Activated CD4-positive, alpha-beta T cell treated with anti-CD3 and anti-CD28 coated beads for 36 hours (primary cell): ENCODE data around the gene GOSR2. TPM values are rescaled to one million over a fixed set of nuclear protein-coding genes. Genes with fewer than 3 reads are reported as not detected.
"Not testable (repeated sequence)": the region's sequence is repeated elsewhere in the genome, so short reads cannot be mapped to it uniquely, and the experiment has no call there.

ENCODE experiments used
- ATAC-seq: fragments of 200-7000 bp; cut with Tn5 transposase; one replicate; pipeline ENCODE4 v1.10.0; 2021; ENCODE audit warnings: mild to moderate bottlenecking, moderate library complexity
- CTCF ChIA-PET: fragments of 350-600 bp; sonication (Branson Sonifier 250); formaldehyde crosslinking; loops from one replicate; lab custom pipeline; 2021; ENCODE audit warnings: antibody characterized with exemption; lab: Charles Lee
- POLR2A ChIA-PET: fragments of 350-600 bp; sonication (Branson Sonifier 250); formaldehyde crosslinking; loops from one replicate; lab custom pipeline; 2021; ENCODE audit warnings: antibody characterized with exemption, inconsistent platforms; lab: Charles Lee
- DNase-seq: peaks from one replicate; pipeline ENCODE4 v3.0.0-alpha.2; 2020
- H3K27ac Mint-ChIP-seq: one replicate; pipeline ENCODE4 v1.8.0; 2021; ENCODE audit warnings: mixed read lengths
- H3K27me3 Mint-ChIP-seq: one replicate; pipeline ENCODE4 v1.8.0; 2021; ENCODE audit warnings: mixed read lengths
- H3K36me3 Mint-ChIP-seq: one replicate; pipeline ENCODE4 v1.8.0; 2021; ENCODE audit warnings: low read depth, mixed read lengths
- H3K4me1 Mint-ChIP-seq: one replicate; pipeline ENCODE4 v1.8.0; 2021; ENCODE audit warnings: mixed read lengths
- H3K4me3 Mint-ChIP-seq: one replicate; pipeline ENCODE4 v1.8.0; 2021; ENCODE audit warnings: mild to moderate bottlenecking, moderate library complexity, mixed read lengths
- H3K9me3 Mint-ChIP-seq: one replicate; pipeline ENCODE4 v1.8.0; 2021; ENCODE audit warnings: low read depth, mixed read lengths
- intact Hi-C, 2 experiments: fragments of 100-400 bp; cut with DNase I in 1 of 2; cut with micrococcal nuclease in 1 of 2; formaldehyde crosslinking; loops; one replicate each; pipeline versions ENCODE4 v1.14.2 to v1.15.1; 2022 to 2024; cut with DNase I, micrococcal nuclease
- total RNA-seq, 2 experiments: library from RNA; stranded (reverse); gene quantifications; one replicate each; pipeline ENCODE4 v1.2.3, GENCODE V29; 2021

Gene GOSR2
- total RNA-seq, 2 experiments from 2014 or later, result 38.9 to 42.7 TPM

DNA sequence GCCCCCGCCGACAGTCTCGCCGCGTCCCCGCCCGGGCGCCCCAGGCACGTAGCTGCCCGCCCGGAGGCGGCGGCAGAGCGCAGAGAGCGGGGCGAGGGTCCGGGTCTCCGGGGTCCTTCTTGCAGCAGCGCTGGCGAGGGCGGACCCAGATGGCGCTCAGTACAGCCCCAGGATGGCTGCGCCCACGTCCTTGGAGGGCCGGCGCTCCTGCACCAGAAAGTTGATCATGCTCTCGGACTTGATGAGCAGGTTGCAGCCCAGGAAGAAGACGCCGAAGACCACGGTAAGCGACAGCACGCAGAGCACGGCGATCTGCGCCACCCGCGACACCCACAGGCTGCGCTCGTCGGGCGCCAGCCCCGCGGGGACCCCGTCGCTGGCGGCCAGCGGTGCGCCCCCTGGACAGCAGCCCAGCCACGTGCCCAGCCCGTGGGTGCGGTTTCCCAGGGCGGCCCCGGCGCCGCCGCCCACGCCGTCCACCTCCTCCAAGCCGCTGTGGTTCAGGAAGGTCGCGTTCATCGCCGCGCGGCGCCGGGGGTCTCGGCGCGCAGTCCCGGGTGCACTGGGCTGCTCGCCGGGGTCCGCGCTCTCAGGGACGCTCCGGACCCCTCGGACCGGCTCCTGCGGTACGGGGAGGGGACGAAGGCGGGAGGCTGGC, 55.7 kb downstream of the GOSR2 start:
- H3K27ac Mint-ChIP-seq, result no peak overlapping the region
- CTCF ChIA-PET, result interaction anchor here (0.7 kb wide), 1 partner anchor 12 kb away, joined by 4 read pairs; no protein-coding TSS in a partner anchor
- DNase-seq, result peak; percentile 32
- peaks cover 41% of the 10 kb centered on the region for H3K27me3 Mint-ChIP-seq
- intact Hi-C loops, result no loop called here
- H3K36me3 Mint-ChIP-seq, result no peaks in the 10 kb centered on the region
- H3K4me1 Mint-ChIP-seq, result peaks cover 7% of the 10 kb centered on the region
- ATAC-seq, result peak; percentile 31
- no peaks in the 10 kb centered on the region for H3K9me3 Mint-ChIP-seq
- peak overlapping the region; percentile 44 for H3K4me3 Mint-ChIP-seq
- POLR2A ChIA-PET, result no interaction called here

GRCh38 chr17:46979147-46979863, 56.3 kb downstream of the GOSR2 start, which contains the start of gene RPRML:
TSS of gene RPRML (minus strand) at chr17:46979253. CDS start at chr17:46979007, 246 bp downstream.
- CTCF ChIA-PET, result interaction anchor here (0.6 kb wide), 1 partner anchor 243 kb away, joined by 3 read pairs; no protein-coding TSS in a partner anchor
- Mint-ChIP-seq H3K27me3 (peaks cover 41% of the 10 kb centered on the region), H3K9me3 (no peaks in the 10 kb centered on the region)

GRCh38 chr17:46982577-46982976, 59.6 kb downstream of the GOSR2 start:
- ChIA-PET CTCF (interaction anchor here (1.0 kb wide), 1 partner anchor 9 kb away, joined by 3 read pairs; no protein-coding TSS in a partner anchor), POLR2A (no interaction called here)
- no peaks in the 10 kb centered on the region for H3K36me3 Mint-ChIP-seq
- peaks cover 25% of the 10 kb centered on the region for H3K27me3 Mint-ChIP-seq
- no peak for ATAC-seq
- intact Hi-C loops, result no loop called here
- no peak for DNase-seq
- H3K27ac Mint-ChIP-seq, result no peak overlapping the region
- H3K9me3 Mint-ChIP-seq, result no peaks in the 10 kb centered on the region
- peaks cover 7% of the 10 kb centered on the region for H3K4me1 Mint-ChIP-seq
- no peak overlapping the region for H3K4me3 Mint-ChIP-seq

More at GRCh38 chr17:46979147-46979863, 56.3 kb downstream of the GOSR2 start, which contains the start of gene RPRML:
- H3K4me3 Mint-ChIP-seq, result peak within 1 kb of the TSS; percentile 55
- H3K36me3 Mint-ChIP-seq, result no peaks in the 10 kb centered on the region
- H3K4me1 Mint-ChIP-seq, result peaks cover 7% of the 10 kb centered on the region
- DNase-seq, result peak; percentile 60
- POLR2A ChIA-PET, result no interaction called here
- H3K27ac Mint-ChIP-seq, result peak within 1 kb of the TSS; percentile 3
- peak; percentile 81 for ATAC-seq
- intact Hi-C loops, result no loop called here

- Mint-ChIP-seq H3K9me3 (no peaks in the 10 kb centered on the region), H3K27me3 (peaks cover 17% of the 10 kb centered on the region), H3K4me3 (no peak overlapping the region), H3K27ac (no peak overlapping the region), H3K36me3 (no peaks in the 10 kb centered on the region), H3K4me1 (peaks cover 2% of the 10 kb centered on the region)
- intact Hi-C loops, result no loop called here
- POLR2A ChIA-PET, result no interaction called here
- CTCF ChIA-PET, result no interaction called here
- DNase-seq, result no peak
- ATAC-seq, result no peak
Observed at GRCh38 chr17:46983782-46984181, 60.8 kb downstream of the GOSR2 start.

DNA sequence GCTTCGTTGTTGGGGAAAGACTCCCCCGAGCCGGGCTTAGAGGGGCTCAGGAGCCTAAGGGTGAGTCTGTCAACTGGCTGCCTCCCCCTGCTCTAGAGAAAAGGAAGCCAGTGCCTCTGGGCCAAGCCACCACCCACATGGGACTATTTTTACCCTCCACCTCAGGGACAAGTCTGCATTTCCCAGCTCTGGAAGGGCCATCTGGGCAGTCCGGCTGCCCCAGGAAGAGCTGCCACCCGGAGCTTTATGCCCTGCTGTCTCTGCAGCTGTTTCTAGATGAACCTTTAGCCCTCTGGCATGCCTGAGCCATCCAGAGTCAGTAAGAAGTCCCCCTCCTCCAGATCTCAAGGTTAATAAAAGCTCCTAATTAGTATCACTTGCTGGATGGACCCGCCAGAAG, 61.4 kb downstream of the GOSR2 start:
- Mint-ChIP-seq H3K4me1 (peaks cover 2% of the 10 kb centered on the region), H3K4me3 (no peak overlapping the region), H3K36me3 (no peaks in the 10 kb centered on the region), H3K9me3 (no peaks in the 10 kb centered on the region), H3K27ac (no peak overlapping the region), H3K27me3 (peaks cover 16% of the 10 kb centered on the region)
- ChIA-PET CTCF (no interaction called here), POLR2A (no interaction called here)
- no peak for DNase-seq
- intact Hi-C loops, result no loop called here
- no peak for ATAC-seq

DNA sequence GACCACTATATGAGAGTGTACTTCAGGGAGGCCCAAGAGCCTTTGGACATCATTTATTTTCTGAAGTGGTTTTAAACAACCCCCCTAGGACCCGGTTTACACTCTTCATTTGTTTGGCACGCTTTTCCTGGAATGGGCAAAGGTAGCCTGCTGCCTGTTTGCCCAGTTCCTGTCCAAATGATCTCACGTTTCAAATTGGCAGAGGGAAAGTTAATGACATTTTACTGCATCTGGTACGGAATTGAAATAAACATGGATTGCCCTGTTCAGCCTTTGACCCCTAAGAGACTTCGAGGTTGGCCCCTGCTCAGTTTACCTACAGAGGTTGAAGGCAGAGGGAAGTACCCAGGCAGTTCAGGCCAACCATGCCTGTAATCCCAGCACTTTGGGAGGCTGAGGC, 61.9 kb downstream of the GOSR2 start:
- intact Hi-C loops, result no loop called here
- Mint-ChIP-seq H3K9me3 (no peaks in the 10 kb centered on the region), H3K27me3 (peaks cover 11% of the 10 kb centered on the region), H3K36me3 (no peaks in the 10 kb centered on the region), H3K4me3 (no peak overlapping the region), H3K4me1 (peaks cover 2% of the 10 kb centered on the region), H3K27ac (no peak overlapping the region)
- ATAC-seq, result no peak
- ChIA-PET POLR2A (no interaction called here), CTCF (no interaction called here)
- DNase-seq, result no peak

- Mint-ChIP-seq H3K27ac (no peak overlapping the region), H3K4me1 (no peaks in the 10 kb centered on the region), H3K4me3 (no peak overlapping the region), H3K36me3 (no peaks in the 10 kb centered on the region), H3K9me3 (no peaks in the 10 kb centered on the region), H3K27me3 (peaks cover under 1% of the 10 kb centered on the region)
- intact Hi-C loops, result no loop called here
- DNase-seq (no peak), ATAC-seq (no peak)
- ChIA-PET POLR2A (no interaction called here), CTCF (no interaction called here)
Observed at GRCh38 chr17:46986366-46986765, 63.4 kb downstream of the GOSR2 start.

GRCh38 chr17:46987927-46988326, 65.0 kb downstream of the GOSR2 start:
- ATAC-seq, CTCF ChIA-PET, H3K4me3 Mint-ChIP-seq, H3K27me3 Mint-ChIP-seq, intact Hi-C loops, H3K27ac Mint-ChIP-seq, H3K9me3 Mint-ChIP-seq, POLR2A ChIA-PET, H3K4me1 Mint-ChIP-seq, H3K36me3 Mint-ChIP-seq, DNase-seq: not testable (repeated sequence)

DNA sequence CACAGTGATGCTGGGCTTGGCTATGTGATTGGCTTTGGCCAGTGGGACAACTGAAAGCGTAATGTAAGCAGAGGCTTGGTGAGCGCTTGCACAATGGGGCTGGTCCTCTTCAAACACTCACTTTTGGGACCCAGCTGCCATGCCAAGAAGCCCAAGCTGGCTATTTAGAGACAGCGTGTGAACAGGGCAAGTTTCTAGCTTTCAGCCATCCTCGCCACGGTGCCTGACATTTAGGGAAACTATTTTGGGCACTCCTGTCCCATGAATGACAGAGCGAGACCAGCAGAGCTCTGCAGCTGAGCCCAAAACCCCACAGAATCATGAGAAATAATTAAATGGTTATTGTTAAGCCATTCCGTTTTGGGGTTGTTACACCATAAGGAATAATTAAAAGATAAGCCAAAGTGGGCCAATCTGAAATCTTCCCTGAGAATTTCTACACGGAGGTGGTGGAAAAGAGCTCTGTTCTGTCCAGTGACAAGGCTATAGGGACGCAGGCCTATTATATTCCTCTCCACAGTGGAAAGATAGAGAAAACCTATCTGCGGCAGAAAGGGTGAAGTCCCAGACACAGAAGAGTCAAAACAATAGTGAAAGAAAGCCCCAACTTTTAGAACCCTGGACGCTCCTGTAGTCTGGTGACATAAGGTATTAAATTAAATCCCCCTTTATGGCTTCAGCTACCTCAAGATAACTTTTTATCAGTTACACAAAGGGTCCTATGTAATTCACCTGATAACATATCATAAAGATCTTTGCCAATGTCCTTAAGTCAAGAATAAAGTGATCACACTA, 66.9 kb downstream of the GOSR2 start:
- ChIA-PET CTCF (no interaction called here), POLR2A (no interaction called here)
- Mint-ChIP-seq H3K9me3 (no peaks in the 10 kb centered on the region), H3K36me3 (no peaks in the 10 kb centered on the region), H3K27ac (no peak overlapping the region), H3K4me1 (no peaks in the 10 kb centered on the region), H3K4me3 (no peak overlapping the region), H3K27me3 (no peaks in the 10 kb centered on the region)
- intact Hi-C loops, result no loop called here
- ATAC-seq, result no peak
- DNase-seq, result no peak

- ChIA-PET POLR2A (no interaction called here), CTCF (interaction anchor here (0.6 to 1.4 kb wide), 5 partner anchors 10 to 1054 kb away, joined by 3 to 4 read pairs (median 4); no protein-coding TSS in a partner anchor)
- Mint-ChIP-seq H3K4me1 (no peaks in the 10 kb centered on the region), H3K36me3 (no peaks in the 10 kb centered on the region), H3K9me3 (no peaks in the 10 kb centered on the region), H3K27ac (no peak overlapping the region), H3K27me3 (no peaks in the 10 kb centered on the region), H3K4me3 (no peak overlapping the region)
- intact Hi-C loops, result no loop called here
- DNase-seq, result no peak
- ATAC-seq, result no peak
Observed at GRCh38 chr17:46991617-46992016, 68.7 kb downstream of the GOSR2 start.
